ENCODE measurements around the gene SNX10.

The SNX10 gene

GRCh38 chr7:26370011-26370410, 78.3 kb downstream of the SNX10 start:
- no peak for ATAC-seq

GRCh38 chr7:26372249-26372648, 80.6 kb downstream of the SNX10 start:
- no peak for ATAC-seq

GRCh38 chr7:26372704-26373103, 81.0 kb downstream of the SNX10 start:
- ATAC-seq: no peak

GRCh38 chr7:26374647-26375373, 83.1 kb downstream of the SNX10 start:
- ATAC-seq: no peak

GRCh38 chr7:26375726-26376174, 84.1 kb downstream of the SNX10 start:
- peak in 1 of 2 donors; percentile 2 for ATAC-seq

GRCh38 chr7:26376175-26376917, 84.7 kb downstream of the SNX10 start:
- ATAC-seq: peak; percentile 19 to 33

- ATAC-seq: no peak
Observed at GRCh38 chr7:26378016-26378415, 86.4 kb downstream of the SNX10 start.

GRCh38 chr7:26379711-26380110, 88.0 kb downstream of the SNX10 start:
- ATAC-seq: no peak

- ATAC-seq: peak; percentile 12 to 31
Observed at GRCh38 chr7:26381476-26382353, 90.1 kb downstream of the SNX10 start.

- ATAC-seq: no peak
Observed at GRCh38 chr7:26385240-26385639, 93.6 kb downstream of the SNX10 start.

- ATAC-seq: no peak
Observed at GRCh38 chr7:26387731-26388130, 96.1 kb downstream of the SNX10 start.

- peak in 1 of 2 donors; percentile 53 for ATAC-seq
Observed at GRCh38 chr7:26388256-26388655, 96.6 kb downstream of the SNX10 start.

- no peak for ATAC-seq
Observed at GRCh38 chr7:26390016-26390415, 98.4 kb downstream of the SNX10 start.

GRCh38 chr7:26393818-26394217, 102.2 kb downstream of the SNX10 start:
- no peak for ATAC-seq

- ATAC-seq: no peak
Observed at GRCh38 chr7:26397332-26397731, 105.7 kb downstream of the SNX10 start.

GRCh38 chr7:26397796-26398426, 106.2 kb downstream of the SNX10 start:
- ATAC-seq: peak; percentile 25 to 27

GRCh38 chr7:26398427-26398755, 106.7 kb downstream of the SNX10 start:
- ATAC-seq: peak; percentile 64 to 68

- ATAC-seq: peak; percentile 46 to 58
Observed at GRCh38 chr7:26398756-26399509, 107.3 kb downstream of the SNX10 start.

- ATAC-seq: no peak
Observed at GRCh38 chr7:26399736-26400135, 108.1 kb downstream of the SNX10 start.

- no peak for ATAC-seq
Observed at GRCh38 chr7:26403640-26404039, 112.0 kb downstream of the SNX10 start.

- no peak for ATAC-seq
Observed at GRCh38 chr7:26404189-26404996, 112.7 kb downstream of the SNX10 start.

Measured in activated CD4-positive, CD25-positive, alpha-beta regulatory T cell treated with anti-CD3 and anti-CD28 coated beads, Interleukin-2, amount 50 U/mL, for 24 hours (primary cell).